ENCODE results near the gene BLOC1S6. TPM values are rescaled to one million over a fixed set of nuclear protein-coding genes. Genes with fewer than 3 reads are reported as not detected.

The BLOC1S6 gene
- total RNA-seq, 2 experiments from 2014 or later = 68.5 TPM

DNA sequence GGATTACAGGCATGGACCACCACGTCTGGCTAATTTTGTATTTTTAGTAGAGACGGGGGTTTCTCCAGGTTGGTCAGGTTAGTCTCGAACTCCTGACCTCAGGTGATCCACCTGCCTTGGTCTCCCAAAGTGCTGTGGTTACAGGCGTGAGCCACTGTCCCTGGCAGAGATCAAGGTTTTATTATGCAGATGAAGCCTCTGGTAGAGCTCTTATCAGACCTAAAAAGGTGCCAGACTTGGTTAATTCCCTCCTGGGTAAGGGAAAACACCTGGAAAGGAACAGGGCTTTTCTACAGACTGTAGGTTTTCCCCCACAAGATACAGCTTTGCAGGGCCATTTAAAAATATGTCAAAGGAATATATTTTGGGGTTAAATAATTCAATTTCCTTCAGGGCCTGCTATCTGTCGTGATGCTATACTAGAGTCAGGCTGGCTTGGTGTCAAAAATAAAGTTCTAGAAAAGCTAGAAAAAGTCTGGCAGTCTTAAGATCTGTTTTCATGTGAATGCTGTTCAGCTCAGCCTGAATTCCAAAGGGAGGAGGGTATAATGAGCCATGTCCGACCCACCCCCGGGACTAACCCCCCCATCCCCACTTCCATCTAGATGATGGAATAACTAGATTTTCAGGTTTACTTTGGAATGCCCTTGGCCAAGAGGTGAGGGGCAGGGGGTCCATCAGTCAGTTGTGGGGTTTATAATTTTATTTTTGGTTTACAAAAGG lies 1.9 kb upstream of the BLOC1S6 start:
- Histone ChIP-seq H3K27me3 (ENCODE audit: control insufficient read depth in 1 of 2, insufficient read depth in 2 of 2, low read length in 2 of 2) (no peaks in the 10 kb centered on the region), H3K27ac (ENCODE audit: low read depth in 1 of 2, low read length in 2 of 2) (no peak overlapping the region), H3K36me3 (ENCODE audit: insufficient read depth, low read length) (no peaks in the 10 kb centered on the region), H3K9me3 (ENCODE audit: control insufficient read depth in 1 of 2, insufficient read depth in 1 of 2, low read length in 2 of 2) (no peaks in the 10 kb centered on the region), H3K4me1 (ENCODE audit: insufficient read depth, low read length) (peaks cover 18% of the 10 kb centered on the region), H3K4me3 (ENCODE audit: low read length) (no peak overlapping the region)
- Mint-ChIP-seq H3K4me3 (peak overlapping the region; percentile 99), H3K27ac (peak overlapping the region; percentile 100), H3K36me3 (ENCODE audit: low read depth) (peaks cover 22% of the 10 kb centered on the region), H3K9me3 (no peaks in the 10 kb centered on the region), H3K27me3 (no peaks in the 10 kb centered on the region), H3K4me1 (ENCODE audit: low read depth) (peaks cover 40% of the 10 kb centered on the region)
- POLR2A ChIA-PET = interaction anchor here (3.2 kb wide), 1 partner anchor 52 kb away, joined by 19 read pairs; no protein-coding TSS in a partner anchor
- intact Hi-C loops (cut with DNase I, micrococcal nuclease) = loop anchor here (5.0 to 10.0 kb wide), 3 partner anchors 60 to 420 kb away; partner anchors contain the start of gene SLC30A4 (in 1 of the 2)
- CTCF ChIA-PET = interaction anchor here (2.2 kb wide), 1 partner anchor 28 kb away, joined by 5 read pairs; no protein-coding TSS in a partner anchor
- TF ChIP-seq CTCF (IDR thresholded peaks at IDR 0.05) = no peak
- ATAC-seq (ENCODE audit: poor library complexity) = no peak
- DNase-seq = no peak

DNA sequence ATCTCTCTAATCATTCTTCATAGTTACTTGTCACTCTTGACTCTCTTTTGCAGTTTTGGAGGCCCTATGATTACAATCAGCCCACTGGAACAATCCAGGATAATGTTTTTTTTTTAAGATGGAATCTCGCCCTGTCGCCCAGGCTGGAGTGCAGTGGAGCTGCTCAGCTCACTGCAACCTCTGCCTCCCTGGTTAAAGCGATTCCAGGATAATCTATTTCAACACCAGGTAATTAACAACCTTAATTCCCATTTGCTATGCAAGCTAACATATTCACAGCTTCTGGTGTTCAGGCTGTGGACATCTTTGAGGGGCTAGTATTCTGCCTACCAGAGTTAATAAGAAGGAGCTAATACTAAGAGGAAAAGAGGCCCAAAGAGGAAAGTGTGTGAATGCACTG lies 1.1 kb upstream of the BLOC1S6 start:
- POLR2A ChIA-PET = interaction anchor here (1.2 to 3.3 kb wide), 14 partner anchors 16 to 1761 kb away, joined by 3 to 74 read pairs (median 6); partner anchors contain the start of genes GOLM2, MFAP1, SHF and SQOR
- intact Hi-C loops (cut with DNase I, micrococcal nuclease) = loop anchor here (1.0 to 10.0 kb wide), 6 partner anchors 51 to 421 kb away; partner anchors contain the start of gene SLC30A4 (in 2 of the 2)
- Histone ChIP-seq H3K9me3 (ENCODE audit: control insufficient read depth in 1 of 2, insufficient read depth in 1 of 2, low read length in 2 of 2) (no peaks in the 10 kb centered on the region), H3K27me3 (ENCODE audit: control insufficient read depth in 1 of 2, insufficient read depth in 2 of 2, low read length in 2 of 2) (no peaks in the 10 kb centered on the region), H3K36me3 (ENCODE audit: insufficient read depth, low read length) (no peaks in the 10 kb centered on the region), H3K4me3 (ENCODE audit: low read length) (peak overlapping the region; percentile 94), H3K4me1 (ENCODE audit: insufficient read depth, low read length) (peaks cover 21% of the 10 kb centered on the region), H3K27ac (ENCODE audit: low read depth in 1 of 2, low read length in 2 of 2) (peak overlapping the region; percentile 95 to 99)
- DNase-seq (no peak), ATAC-seq (ENCODE audit: poor library complexity) (no peak)
- Mint-ChIP-seq H3K9me3 (no peaks in the 10 kb centered on the region), H3K36me3 (ENCODE audit: low read depth) (peaks cover 22% of the 10 kb centered on the region), H3K27me3 (no peaks in the 10 kb centered on the region), H3K27ac (peak overlapping the region; percentile 100), H3K4me1 (ENCODE audit: low read depth) (peaks cover 40% of the 10 kb centered on the region), H3K4me3 (peak overlapping the region; percentile 99)
- no peak for TF ChIP-seq CTCF (IDR thresholded peaks at IDR 0.05)
- CTCF ChIA-PET = interaction anchor here (1.3 to 2.7 kb wide), 4 partner anchors 21 to 128 kb away, joined by 3 to 7 read pairs (median 6); no protein-coding TSS in a partner anchor

DNA sequence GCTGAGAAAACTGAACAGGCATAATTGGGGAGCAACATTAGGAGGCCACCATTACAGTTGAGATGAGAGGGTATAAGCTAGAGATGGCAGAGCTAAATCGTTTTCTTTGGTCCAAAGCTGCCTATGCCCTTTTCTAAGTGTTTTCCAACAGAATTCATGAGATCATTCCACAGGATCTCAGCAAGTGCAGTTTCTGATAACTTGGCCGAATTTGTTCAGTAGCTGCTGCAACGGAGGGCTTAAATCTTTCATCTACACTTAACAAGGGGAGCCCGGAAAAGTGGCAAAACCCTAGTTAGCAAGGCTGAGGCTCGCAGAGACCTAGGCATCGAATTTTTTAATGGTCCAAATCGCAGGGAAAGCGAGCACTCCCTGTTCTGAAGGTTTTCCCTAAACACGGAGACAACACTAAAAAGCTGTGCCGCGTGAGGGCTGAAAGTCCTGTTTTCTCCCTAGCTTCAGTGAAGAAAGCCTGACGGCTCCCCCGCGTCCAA lies 531 bp upstream of the BLOC1S6 start:
- no peak for TF ChIP-seq CTCF (IDR thresholded peaks at IDR 0.05)
- Histone ChIP-seq H3K9me3 (ENCODE audit: control insufficient read depth in 1 of 2, insufficient read depth in 1 of 2, low read length in 2 of 2) (no peaks in the 10 kb centered on the region), H3K4me1 (ENCODE audit: insufficient read depth, low read length) (peaks cover 21% of the 10 kb centered on the region), H3K36me3 (ENCODE audit: insufficient read depth, low read length) (no peaks in the 10 kb centered on the region), H3K27me3 (ENCODE audit: control insufficient read depth in 1 of 2, insufficient read depth in 2 of 2, low read length in 2 of 2) (no peaks in the 10 kb centered on the region), H3K4me3 (ENCODE audit: low read length) (peak overlapping the region; percentile 94), H3K27ac (ENCODE audit: low read depth in 1 of 2, low read length in 2 of 2) (peak overlapping the region; percentile 95 to 99)
- peaks cover 40% of the 10 kb centered on the region for H3K4me1 Mint-ChIP-seq (ENCODE audit: low read depth)
- peaks cover 22% of the 10 kb centered on the region for H3K36me3 Mint-ChIP-seq (ENCODE audit: low read depth)
- H3K4me3 Mint-ChIP-seq = peak overlapping the region; percentile 99
- H3K27me3 Mint-ChIP-seq = no peaks in the 10 kb centered on the region
- ChIA-PET CTCF (interaction anchor here (1.3 to 2.7 kb wide), 5 partner anchors 16 to 129 kb away, joined by 3 to 7 read pairs (median 5); no protein-coding TSS in a partner anchor), POLR2A (interaction anchor here (0.6 to 3.3 kb wide), 22 partner anchors 8 to 1762 kb away, joined by 3 to 74 read pairs (median 4); partner anchors contain the start of genes GOLM2, MFAP1, SHF and SQOR)
- DNase-seq (no peak), ATAC-seq (ENCODE audit: poor library complexity) (peak; percentile 13)
- intact Hi-C loops (cut with DNase I, micrococcal nuclease) = loop anchor here (1.0 to 10.0 kb wide), 6 partner anchors 50 to 422 kb away; partner anchors contain the start of gene SLC30A4 (in 2 of the 2)
- peak overlapping the region; percentile 100 for H3K27ac Mint-ChIP-seq
- no peaks in the 10 kb centered on the region for H3K9me3 Mint-ChIP-seq
